H7 (cell line): Measurements from ENCODE around the gene RNASEH1. TPM values are rescaled to one million over a fixed set of nuclear protein-coding genes. Genes with fewer than 3 reads are reported as not detected.
"Not testable (repeated sequence)": the region's sequence is repeated elsewhere in the genome, so short reads cannot be mapped to it uniquely, and the experiment has no call there.

Experiments
- DNase-seq: peaks from one replicate; pipeline ENCODE4 v3.0.0; 2012
- H3K27me3 ChIP-seq: 2 replicates; pipeline ENCODE4 v1.6.0; 2011; ENCODE audit warnings: mild to moderate bottlenecking, low read length; ENCODE audit not compliant: control insufficient read depth, insufficient read depth
- H3K36me3 ChIP-seq: replicated peaks from 2 replicates; pipeline ENCODE4 v1.5.1; 2011; ENCODE audit warnings: low read length; ENCODE audit not compliant: control insufficient read depth, insufficient read depth
- H3K4me3 ChIP-seq: 2 replicates; pipeline ENCODE4 v1.5.1; 2011; ENCODE audit warnings: low read depth, mild to moderate bottlenecking, control low read depth, low read length, moderate library complexity; ENCODE audit not compliant: insufficient read depth
- total RNA-seq: library from RNA; depleted of rRNA; stranded (reverse); fragments of >200 nt; shearing (Covaris generic); gene quantifications from 2 replicates; pipeline ENCODE4 v1.2.3, GENCODE V29; 2014; rRNA removed

The RNASEH1 gene
- total RNA-seq, 1 experiment from 2014 or later: 40.4 TPM

DNA sequence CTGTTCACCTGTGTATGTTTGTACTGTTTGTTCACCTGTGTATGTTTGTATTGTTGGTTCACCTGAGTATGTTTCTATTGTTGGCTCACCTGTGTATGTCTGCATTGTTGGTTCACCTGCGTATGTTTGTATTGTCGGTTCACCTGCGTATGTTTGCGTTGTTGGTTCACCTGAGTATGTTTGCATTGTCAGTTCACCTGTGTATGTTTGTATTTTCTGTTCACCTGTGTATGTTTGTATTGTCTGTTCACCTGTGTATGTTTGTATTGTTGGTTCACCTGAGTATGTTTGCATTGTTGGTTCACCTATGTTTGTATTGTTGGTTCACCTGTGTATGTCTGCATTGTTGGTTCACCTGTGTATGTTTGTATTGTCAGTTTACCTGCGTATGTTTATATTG is 53.4 kb downstream of the RNASEH1 start:
- Histone ChIP-seq H3K36me3 (no peaks in the 10 kb centered on the region), H3K27me3 (no peaks in the 10 kb centered on the region), H3K4me3 (no peak overlapping the region)
- DNase-seq: no peak

DNA sequence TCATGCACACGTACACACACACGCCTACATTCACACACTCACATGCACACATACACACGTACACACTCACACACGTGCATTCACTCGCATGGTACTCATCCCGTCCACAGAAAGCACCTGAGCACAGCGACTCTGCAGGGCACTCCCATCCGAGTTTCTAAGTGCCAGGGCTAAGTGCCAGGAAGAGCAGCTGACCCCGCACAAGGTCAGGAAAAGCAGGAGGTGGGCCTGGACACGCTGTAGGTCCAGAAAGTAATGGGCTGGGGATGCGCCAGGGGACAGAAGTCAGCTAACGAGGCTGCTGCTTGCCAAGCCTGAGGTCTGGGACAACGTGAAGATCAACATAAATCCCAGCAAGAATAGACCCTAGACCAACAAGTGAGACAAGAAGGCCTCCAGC is 54.6 kb downstream of the RNASEH1 start:
- no peak for DNase-seq
- no peaks in the 10 kb centered on the region for H3K36me3 ChIP-seq
- no peaks in the 10 kb centered on the region for H3K27me3 ChIP-seq
- no peak overlapping the region for H3K4me3 ChIP-seq

DNA sequence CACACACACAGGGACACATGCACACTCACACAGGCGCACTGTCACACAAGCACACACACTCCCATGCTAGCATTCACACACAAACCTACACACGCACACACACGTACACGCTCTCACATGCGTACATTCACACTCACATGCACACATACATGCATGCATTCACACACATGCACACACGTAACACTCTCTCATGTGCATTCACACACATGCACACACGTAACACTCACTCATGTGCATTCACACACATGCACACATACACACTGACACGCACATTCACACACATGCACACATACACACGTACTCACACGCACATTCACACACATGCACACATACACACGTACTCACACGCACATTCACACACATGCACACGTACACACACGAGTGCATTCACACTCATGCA is 55.1 kb downstream of the RNASEH1 start:
- no peak for DNase-seq
- no peak overlapping the region for H3K4me3 ChIP-seq
- H3K36me3 ChIP-seq: no peaks in the 10 kb centered on the region
- no peaks in the 10 kb centered on the region for H3K27me3 ChIP-seq

DNA sequence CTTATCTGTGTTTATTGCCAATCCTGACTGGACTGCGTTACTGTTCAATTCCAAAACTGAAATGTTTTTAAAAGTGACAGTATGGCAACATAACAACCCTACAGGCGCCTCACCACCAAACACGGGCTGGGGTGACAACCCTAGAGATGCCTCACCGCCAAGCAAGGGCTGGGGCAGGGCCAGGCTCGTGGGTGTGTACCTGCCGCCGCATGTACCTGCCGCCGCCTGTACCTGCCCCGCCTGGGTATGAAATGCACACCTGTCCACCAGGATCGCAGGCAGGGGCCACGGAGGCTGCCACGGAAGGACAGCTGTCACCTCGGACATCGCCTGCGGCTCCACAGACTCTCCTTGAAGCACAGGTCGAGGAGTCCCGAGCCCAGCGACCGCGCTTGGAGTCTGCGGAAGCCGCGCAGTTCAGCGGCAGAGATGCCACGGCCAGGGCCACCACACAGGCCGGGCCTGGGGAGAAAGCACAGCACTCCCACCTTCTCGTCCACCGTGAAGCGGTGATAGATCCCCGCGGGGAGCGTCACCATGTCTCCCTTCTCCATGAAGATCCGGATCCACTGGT is 57.7 kb downstream of the RNASEH1 start:
- H3K36me3 ChIP-seq: no peaks in the 10 kb centered on the region
- peak; percentile 12 for DNase-seq
- H3K4me3 ChIP-seq: no peak overlapping the region
- no peaks in the 10 kb centered on the region for H3K27me3 ChIP-seq

DNA sequence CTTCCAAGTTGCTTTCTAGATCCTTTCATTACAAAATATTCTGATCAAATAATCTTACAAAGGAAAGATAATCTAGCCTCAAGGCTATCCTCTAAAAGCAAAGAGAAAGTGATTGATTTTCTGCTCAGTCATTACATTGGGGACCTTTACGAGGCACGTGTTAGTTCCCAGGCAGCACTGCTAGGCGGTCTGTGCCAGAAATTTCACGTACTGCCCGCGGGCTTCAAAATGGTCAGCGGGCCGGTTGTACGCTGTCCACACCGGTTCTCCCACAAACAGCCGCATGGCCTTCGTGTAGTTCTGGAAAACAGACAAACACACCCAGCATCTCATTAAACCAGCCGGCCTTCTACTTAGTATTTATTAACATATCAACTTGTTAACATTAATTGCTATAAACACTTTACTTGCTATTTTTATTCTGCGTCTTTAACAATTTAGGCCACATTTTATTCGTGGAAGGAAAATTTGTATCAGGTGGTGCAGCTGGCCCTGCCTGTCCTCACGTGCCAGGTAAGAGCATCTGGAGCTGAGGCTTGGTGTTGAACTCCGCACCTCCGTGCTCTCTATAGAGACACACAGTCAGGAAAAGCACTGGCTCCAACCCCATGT is 59.2 kb downstream of the RNASEH1 start:
- Histone ChIP-seq H3K4me3 (no peak overlapping the region), H3K36me3 (no peaks in the 10 kb centered on the region), H3K27me3 (no peaks in the 10 kb centered on the region)
- DNase-seq: peak; percentile 5

DNA sequence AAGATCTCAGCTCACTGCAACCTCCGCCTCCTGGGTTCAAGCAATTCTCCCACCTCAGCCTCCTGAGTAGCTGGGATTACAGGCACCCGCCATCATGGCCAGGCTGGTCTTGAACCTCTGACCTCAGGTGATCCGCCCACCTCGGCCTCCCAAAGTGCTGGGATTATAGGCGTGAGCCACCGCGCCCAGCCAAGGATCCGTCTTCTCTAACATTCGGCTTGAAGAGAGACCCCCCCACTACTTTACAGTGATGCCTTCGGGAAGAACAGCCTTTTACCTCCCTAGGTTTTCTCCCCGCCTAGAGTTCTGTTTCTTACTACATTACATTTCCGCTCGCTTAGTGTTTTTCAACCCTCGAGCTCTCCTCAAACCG is 61.4 kb downstream of the RNASEH1 start:
- not testable (repeated sequence) for H3K27me3 ChIP-seq, DNase-seq, H3K4me3 ChIP-seq, H3K36me3 ChIP-seq

Other genes with a start within 250 kb of the RNASEH1 start
- 52.6 and 60.4 TPM in 2 replicates for gene EIPR1, start 180.5 kb downstream of the RNASEH1 start, total RNA-seq
- gene TRAPPC12, start 178.6 kb downstream of the RNASEH1 start, total RNA-seq: 54.7 and 62.2 TPM in 2 replicates
- gene ADI1, start 38.8 kb downstream of the RNASEH1 start, total RNA-seq: 19.8 and 21.0 TPM in 2 replicates
- 2,082 and 2,647 TPM in 2 replicates for gene RPS7, start 16.9 kb upstream of the RNASEH1 start, total RNA-seq
- 0.07 TPM in 1 of 2 replicates, not detected in the other for gene COLEC11, start 36.8 kb upstream of the RNASEH1 start, total RNA-seq
- gene ALLC, start 99.9 kb upstream of the RNASEH1 start, total RNA-seq: not detected in 2 replicates
- not detected in 2 replicates for gene DCDC2C, start 145.2 kb upstream of the RNASEH1 start, total RNA-seq